KOPT-K1 (cell line): ENCODE data around the gene KANK2.
"Not testable (repeated sequence)": the region's sequence is repeated elsewhere in the genome, so short reads cannot be mapped to it uniquely, and the experiment has no call there.

Source experiments
- H3K27ac ChIP-seq: fragments of 200-600 bp; sonication (generic); 2 replicates; pipeline ENCODE4 v1.5.1; 2016; ENCODE audit warnings: antibody characterized with exemption, mild to moderate bottlenecking, low read depth, low read length; ENCODE audit not compliant: poor library complexity, severe bottlenecking
- H3K36me3 ChIP-seq: fragments of 200-600 bp; sonication (generic); 2 replicates; pipeline ENCODE4 v1.5.1; 2017; ENCODE audit warnings: antibody characterized with exemption, mild to moderate bottlenecking, low read length, moderate library complexity; ENCODE audit not compliant: insufficient read depth
- H3K9me3 ChIP-seq: fragments of 200-600 bp; sonication (generic); 2 replicates; pipeline ENCODE4 v1.5.1; 2017; ENCODE audit warnings: antibody characterized with exemption, low read length, mild to moderate bottlenecking; ENCODE audit not compliant: insufficient read depth, poor library complexity, severe bottlenecking

The KANK2 gene

GRCh38 chr19:11155373-11156120 lies 41.8 kb downstream of the KANK2 start, which contains the start of gene SPC24:
SPC24 (minus strand) TSS chr19:11155782; CDS start chr19:11155776, 6 bp downstream.
- H3K27ac ChIP-seq: peak within 1 kb of the TSS; percentile 93
- H3K9me3 ChIP-seq: no peaks in the 10 kb centered on the region
- H3K36me3 ChIP-seq: peaks cover 24% of the 10 kb centered on the region

GRCh38 chr19:11154683-11155047 lies 42.7 kb downstream of the KANK2 start:
- Histone ChIP-seq H3K9me3 (no peaks in the 10 kb centered on the region), H3K36me3 (peaks cover 32% of the 10 kb centered on the region), H3K27ac (peak overlapping the region; percentile 93)

- Histone ChIP-seq H3K27ac (no peak overlapping the region), H3K36me3 (peaks cover 54% of the 10 kb centered on the region), H3K9me3 (no peaks in the 10 kb centered on the region)
Measured at GRCh38 chr19:11152318-11153062, 44.9 kb downstream of the KANK2 start.

GRCh38 chr19:11151181-11151580 lies 46.2 kb downstream of the KANK2 start:
- no peak overlapping the region for H3K27ac ChIP-seq
- H3K9me3 ChIP-seq: no peaks in the 10 kb centered on the region
- H3K36me3 ChIP-seq: peaks cover 67% of the 10 kb centered on the region

GRCh38 chr19:11148001-11148400 lies 49.3 kb downstream of the KANK2 start:
- peaks cover 95% of the 10 kb centered on the region for H3K36me3 ChIP-seq
- H3K27ac ChIP-seq: no peak overlapping the region
- no peaks in the 10 kb centered on the region for H3K9me3 ChIP-seq

GRCh38 chr19:11145536-11145924 lies 51.8 kb downstream of the KANK2 start:
- Histone ChIP-seq H3K9me3 (no peaks in the 10 kb centered on the region), H3K27ac (no peak overlapping the region), H3K36me3 (peaks cover 76% of the 10 kb centered on the region)

GRCh38 chr19:11142528-11143171 lies 54.7 kb downstream of the KANK2 start:
- Histone ChIP-seq H3K27ac (peak overlapping the region; percentile 34), H3K9me3 (no peaks in the 10 kb centered on the region), H3K36me3 (peaks cover 48% of the 10 kb centered on the region)

GRCh38 chr19:11141937-11142527 lies 55.3 kb downstream of the KANK2 start:
- H3K36me3 ChIP-seq: peaks cover 42% of the 10 kb centered on the region
- no peak overlapping the region for H3K27ac ChIP-seq
- no peaks in the 10 kb centered on the region for H3K9me3 ChIP-seq

GRCh38 chr19:11140896-11141295 lies 56.4 kb downstream of the KANK2 start:
- Histone ChIP-seq H3K9me3 (no peaks in the 10 kb centered on the region), H3K36me3 (peaks cover 31% of the 10 kb centered on the region), H3K27ac (no peak overlapping the region)

- not testable (repeated sequence) for H3K27ac ChIP-seq, H3K9me3 ChIP-seq
- H3K36me3 ChIP-seq: peaks cover 22% of the 10 kb centered on the region
Measured at GRCh38 chr19:11140023-11140538, 57.3 kb downstream of the KANK2 start.

- Histone ChIP-seq H3K36me3 (peaks cover 11% of the 10 kb centered on the region), H3K27ac (no peak overlapping the region), H3K9me3 (no peaks in the 10 kb centered on the region)
Measured at GRCh38 chr19:11138601-11139300, 58.6 kb downstream of the KANK2 start.

- H3K36me3 ChIP-seq: peaks cover 12% of the 10 kb centered on the region
- H3K27ac ChIP-seq: no peak overlapping the region
- no peaks in the 10 kb centered on the region for H3K9me3 ChIP-seq
Measured at GRCh38 chr19:11137542-11138384, 59.6 kb downstream of the KANK2 start.

GRCh38 chr19:11136400-11137101 lies 60.8 kb downstream of the KANK2 start:
- Histone ChIP-seq H3K9me3 (no peaks in the 10 kb centered on the region), H3K36me3 (peaks cover 24% of the 10 kb centered on the region), H3K27ac (no peak overlapping the region)
